Measurements from ENCODE around the gene CRLF3.
A peak's percentile ranks its signal among the peaks of the same experiment; 100 is the strongest.
"Not testable (repeated sequence)": the region's sequence is repeated elsewhere in the genome, so short reads cannot be mapped to it uniquely, and the experiment has no call there.

The CRLF3 gene

DNA sequence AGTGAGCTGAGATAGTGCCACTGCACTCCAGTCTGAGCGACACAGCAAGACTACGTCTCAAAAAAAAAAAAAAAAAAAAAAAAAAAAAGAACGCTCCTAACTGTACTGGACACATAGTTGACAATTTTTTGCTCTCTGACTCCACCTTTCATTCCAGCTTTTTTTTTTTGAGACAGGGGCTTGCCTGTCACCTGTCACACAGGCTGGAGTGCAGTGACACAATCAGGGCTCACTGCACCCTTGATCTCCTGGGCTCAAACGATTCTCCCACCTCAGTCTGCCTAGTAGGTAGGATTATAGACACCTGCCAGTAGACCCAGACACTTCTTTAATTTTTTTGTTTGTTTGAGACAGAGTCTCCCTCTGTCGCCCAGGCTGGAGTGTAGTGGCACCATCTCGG, 2.6 kb upstream of the CRLF3 start:
- no peak for DNase-seq
- Mint-ChIP-seq H3K9me3 (no peaks in the 10 kb centered on the region), H3K27me3 (peaks cover 5% of the 10 kb centered on the region), H3K27ac (no peak overlapping the region), H3K36me3 (peaks cover 7% of the 10 kb centered on the region), H3K4me1 (peaks cover 36% of the 10 kb centered on the region), H3K4me3 (no peak overlapping the region)
- CTCF ChIA-PET: interaction anchor here (0.8 to 11.0 kb wide), 7 partner anchors 18 to 486 kb away, joined by 3 to 211 read pairs (median 3); no protein-coding TSS in a partner anchor

DNA sequence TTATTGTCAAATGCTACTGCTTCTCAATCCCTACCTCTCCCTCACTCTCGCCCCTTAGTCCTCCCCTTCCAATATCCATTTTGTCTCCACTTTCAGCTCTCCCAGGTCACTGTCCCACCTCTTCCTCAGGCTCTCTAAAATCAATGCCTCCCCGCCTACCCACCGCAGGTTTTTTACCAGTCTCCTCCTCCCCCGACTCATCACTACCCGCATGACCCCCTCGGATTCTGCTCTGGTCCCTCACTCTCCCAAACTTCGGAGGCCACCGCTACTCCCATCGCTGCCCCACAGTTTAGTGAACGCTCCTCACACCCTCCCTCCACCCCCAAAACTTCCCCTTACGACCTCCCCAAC, 513 bp downstream of the CRLF3 start:
- no peaks in the 10 kb centered on the region for H3K27me3 Mint-ChIP-seq
- H3K27ac Mint-ChIP-seq: peak overlapping the region; percentile 93

GRCh38 chr17:30823421-30823820, 1.1 kb downstream of the CRLF3 start:
- CTCF ChIA-PET: interaction anchor here (0.6 to 11.0 kb wide), 5 partner anchors 8 to 34 kb away, joined by 3 to 211 read pairs (median 9); no protein-coding TSS in a partner anchor

More for the DNA sequence above, 513 bp downstream of the CRLF3 start:
- Mint-ChIP-seq H3K4me1 (peaks cover 52% of the 10 kb centered on the region), H3K4me3 (peak overlapping the region; percentile 96), H3K36me3 (peaks cover 16% of the 10 kb centered on the region), H3K9me3 (no peaks in the 10 kb centered on the region)
- CTCF ChIA-PET: interaction anchor here (1.1 to 11.0 kb wide), 6 partner anchors 8 to 719 kb away, joined by 3 to 211 read pairs (median 6); no protein-coding TSS in a partner anchor
- peak; percentile 58 for DNase-seq

DNA sequence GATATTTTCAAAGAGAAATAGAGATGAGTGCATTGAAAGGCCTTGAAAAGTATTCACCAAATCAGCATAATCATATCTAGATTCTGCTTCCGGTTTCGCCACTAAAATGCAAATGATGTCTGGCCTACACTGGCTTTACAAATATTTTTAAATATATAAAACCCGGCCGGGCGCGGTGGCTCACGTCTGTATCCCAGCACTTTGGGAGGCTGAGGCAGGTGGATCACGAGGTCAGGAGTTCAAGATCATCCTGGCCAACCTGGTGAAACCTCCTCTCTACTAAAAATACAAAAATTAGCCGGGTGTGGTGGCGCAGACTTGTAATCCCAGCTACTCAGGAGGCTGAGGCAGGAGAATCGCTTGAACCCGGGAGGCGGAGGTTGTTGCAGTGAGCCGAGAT, 1.6 kb downstream of the CRLF3 start:
- Mint-ChIP-seq H3K4me1 (peaks cover 63% of the 10 kb centered on the region), H3K27ac (peak overlapping the region; percentile 93), H3K36me3 (peaks cover 23% of the 10 kb centered on the region), H3K4me3 (peak overlapping the region; percentile 96)
- H3K27me3 Mint-ChIP-seq, H3K9me3 Mint-ChIP-seq: not testable (repeated sequence)
- CTCF ChIA-PET: interaction anchor here (1.1 to 11.0 kb wide), 4 partner anchors 9 to 33 kb away, joined by 3 to 211 read pairs (median 10); partner anchors contain the start of gene ATAD5
- DNase-seq: peak; percentile 44

More at GRCh38 chr17:30823421-30823820, 1.1 kb downstream of the CRLF3 start:
- Mint-ChIP-seq H3K36me3 (peaks cover 22% of the 10 kb centered on the region), H3K4me3 (peak overlapping the region; percentile 96), H3K4me1 (peaks cover 58% of the 10 kb centered on the region), H3K9me3 (peaks cover 2% of the 10 kb centered on the region), H3K27ac (peak overlapping the region; percentile 93), H3K27me3 (no peaks in the 10 kb centered on the region)
- no peak for DNase-seq

DNA sequence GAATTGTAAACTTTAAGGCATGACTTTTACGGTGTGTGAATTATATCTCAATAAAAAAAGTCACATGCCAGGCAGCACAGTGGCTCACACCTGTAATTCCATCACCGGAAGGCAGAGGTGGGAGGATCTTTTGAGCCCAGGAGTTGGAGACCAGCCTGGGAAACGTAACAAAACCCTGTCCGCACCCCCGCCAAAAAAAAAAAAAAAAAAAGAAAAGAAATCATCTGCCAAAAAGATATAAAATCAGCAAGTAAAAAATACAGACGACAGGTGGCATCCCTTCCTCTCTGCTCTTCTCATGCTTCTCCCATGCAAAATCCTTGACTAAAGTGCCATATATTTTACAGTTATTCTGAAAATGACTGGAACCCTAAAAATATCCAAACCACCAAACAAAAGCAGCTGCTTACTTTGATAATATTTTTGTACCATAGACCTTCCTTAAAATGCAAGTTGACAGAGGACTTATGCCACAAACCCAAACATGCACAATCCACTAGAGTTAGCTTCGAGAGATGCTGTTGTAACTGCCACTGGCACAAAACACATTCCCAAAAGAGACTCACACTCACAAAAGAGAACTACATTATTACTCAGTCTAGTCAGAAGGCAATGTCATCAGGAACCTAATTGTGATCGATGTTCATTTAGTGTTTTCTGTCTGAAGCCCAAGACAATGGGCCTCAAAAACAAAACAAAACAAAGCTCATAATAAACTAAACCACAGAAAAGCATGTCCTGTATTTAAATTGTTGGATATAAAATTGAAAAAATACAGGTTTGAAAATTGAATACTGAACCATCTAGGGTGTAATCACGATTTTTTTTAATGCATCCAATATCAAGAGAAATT, 2.4 kb downstream of the CRLF3 start:
- H3K27me3 Mint-ChIP-seq: no peaks in the 10 kb centered on the region
- H3K27ac Mint-ChIP-seq: peak overlapping the region; percentile 93
- peak overlapping the region; percentile 96 for H3K4me3 Mint-ChIP-seq
- H3K4me1 Mint-ChIP-seq: peaks cover 67% of the 10 kb centered on the region
- CTCF ChIA-PET: interaction anchor here (0.6 to 11.0 kb wide), 4 partner anchors 10 to 233 kb away, joined by 3 to 211 read pairs (median 6); partner anchors contain the start of gene ATAD5
- H3K9me3 Mint-ChIP-seq: peaks cover 2% of the 10 kb centered on the region
- H3K36me3 Mint-ChIP-seq: peaks cover 25% of the 10 kb centered on the region
- peak; percentile 41 for DNase-seq

DNA sequence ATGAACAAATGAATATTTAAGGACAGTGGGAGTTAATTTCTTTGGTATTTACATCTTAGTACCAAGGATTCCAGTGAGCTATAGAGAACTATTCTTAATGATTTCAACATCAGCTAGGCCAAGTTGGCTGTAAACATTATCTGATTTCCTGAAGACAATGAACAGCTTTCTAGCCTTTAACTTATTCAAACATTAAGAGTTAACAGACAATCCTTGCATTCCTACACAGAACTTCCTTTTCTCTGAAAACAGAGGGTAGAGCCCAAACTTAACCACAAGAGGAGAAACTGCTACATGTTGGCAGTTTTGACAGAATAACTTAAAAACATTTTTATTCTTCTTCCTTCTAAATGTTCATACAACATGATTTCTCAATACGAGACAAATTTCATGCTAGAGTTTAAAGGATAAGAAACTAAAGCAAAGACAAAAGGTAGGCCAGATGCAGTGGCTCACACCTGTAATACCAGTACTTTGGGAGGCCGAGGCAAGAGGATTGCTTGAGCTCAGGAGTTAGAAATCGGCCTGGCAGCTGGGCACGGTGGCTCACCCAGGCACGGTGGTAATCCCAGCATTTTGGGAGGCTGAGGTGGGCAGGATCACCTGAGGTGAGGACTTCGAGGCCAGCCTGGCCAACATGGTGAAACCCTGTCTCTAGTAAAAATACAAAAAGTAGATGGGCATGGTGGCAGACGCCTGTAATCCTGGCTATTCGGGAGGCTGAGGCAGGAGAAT, 4.4 kb downstream of the CRLF3 start:
- peaks cover 63% of the 10 kb centered on the region for H3K4me1 Mint-ChIP-seq
- CTCF ChIA-PET: interaction anchor here (11.0 kb wide), 1 partner anchor 11 kb away, joined by 211 read pairs; no protein-coding TSS in a partner anchor
- H3K4me3 Mint-ChIP-seq: peak overlapping the region; percentile 96
- H3K27me3 Mint-ChIP-seq: no peaks in the 10 kb centered on the region
- peak overlapping the region; percentile 93 for H3K27ac Mint-ChIP-seq
- H3K9me3 Mint-ChIP-seq: peaks cover 2% of the 10 kb centered on the region
- peaks cover 32% of the 10 kb centered on the region for H3K36me3 Mint-ChIP-seq
- DNase-seq: no peak

DNA sequence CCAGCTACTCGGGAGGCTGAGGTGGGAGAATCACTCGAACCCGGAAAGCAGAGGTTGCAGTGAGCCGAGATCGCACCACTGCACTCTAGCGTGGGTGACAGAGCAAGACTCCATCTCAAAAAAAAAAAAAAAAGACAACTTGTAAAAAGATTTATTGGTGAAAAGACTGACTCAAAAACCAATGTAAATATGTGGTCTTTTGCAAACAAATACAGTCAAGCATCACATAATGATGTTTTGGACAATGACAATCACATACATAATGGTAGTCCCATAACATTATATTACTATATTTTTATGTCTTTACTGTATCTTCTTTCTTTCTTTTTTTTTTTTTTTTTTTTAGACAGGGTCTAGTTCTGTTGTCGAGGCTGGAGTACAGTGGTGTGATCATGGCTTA, 8.3 kb downstream of the CRLF3 start:
- no peak overlapping the region for H3K4me3 Mint-ChIP-seq
- peaks cover 38% of the 10 kb centered on the region for H3K36me3 Mint-ChIP-seq
- CTCF ChIA-PET: interaction anchor here (0.8 kb wide), 1 partner anchor 8 kb away, joined by 3 read pairs; the partner anchor contains the start of gene CRLF3
- no peak for DNase-seq
- peaks cover 63% of the 10 kb centered on the region for H3K4me1 Mint-ChIP-seq
- H3K9me3 Mint-ChIP-seq: peaks cover 2% of the 10 kb centered on the region
- H3K27me3 Mint-ChIP-seq: no peaks in the 10 kb centered on the region
- no peak overlapping the region for H3K27ac Mint-ChIP-seq

DNA sequence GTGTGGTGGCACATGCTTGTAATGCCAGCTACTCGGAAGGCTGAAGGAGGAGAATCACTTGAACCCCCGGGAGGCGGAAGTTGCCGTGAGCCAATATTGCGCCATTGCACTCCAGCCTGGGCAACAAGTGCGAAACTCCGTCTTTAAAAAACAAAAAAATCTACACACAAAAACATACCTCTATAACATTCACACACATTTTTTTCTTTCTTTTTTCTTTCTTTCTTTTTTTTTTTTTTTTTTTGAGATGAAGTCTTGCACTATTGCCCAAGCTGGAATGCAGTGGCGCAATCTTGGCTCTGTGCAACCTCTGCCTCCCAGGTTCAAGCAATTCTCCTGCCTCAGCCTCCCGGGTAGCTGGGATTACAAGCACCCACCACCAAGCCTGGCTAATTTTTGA, 9.6 kb downstream of the CRLF3 start:
- CTCF ChIA-PET: interaction anchor here (12.3 kb wide), 1 partner anchor 8 kb away, joined by 211 read pairs; the partner anchor contains the start of gene CRLF3
- not testable (repeated sequence) for H3K27me3 Mint-ChIP-seq, H3K4me3 Mint-ChIP-seq, H3K27ac Mint-ChIP-seq, H3K9me3 Mint-ChIP-seq, DNase-seq
- peaks cover 63% of the 10 kb centered on the region for H3K4me1 Mint-ChIP-seq
- H3K36me3 Mint-ChIP-seq: peaks cover 40% of the 10 kb centered on the region

- H3K36me3 Mint-ChIP-seq: peaks cover 44% of the 10 kb centered on the region
- not testable (repeated sequence) for H3K4me3 Mint-ChIP-seq, H3K27ac Mint-ChIP-seq, H3K27me3 Mint-ChIP-seq, H3K9me3 Mint-ChIP-seq, DNase-seq
- peaks cover 63% of the 10 kb centered on the region for H3K4me1 Mint-ChIP-seq
- CTCF ChIA-PET: interaction anchor here (12.3 kb wide), 1 partner anchor 8 kb away, joined by 211 read pairs; the partner anchor contains the start of gene CRLF3
Measured at GRCh38 chr17:30814236-30814635, 10.3 kb downstream of the CRLF3 start.

GRCh38 chr17:30812218-30813177, 12.0 kb downstream of the CRLF3 start:
- H3K9me3 Mint-ChIP-seq: no peaks in the 10 kb centered on the region
- H3K4me1 Mint-ChIP-seq: peaks cover 61% of the 10 kb centered on the region
- no peak overlapping the region for H3K4me3 Mint-ChIP-seq
- no peak for DNase-seq
- H3K36me3 Mint-ChIP-seq: peaks cover 41% of the 10 kb centered on the region
- H3K27me3 Mint-ChIP-seq: no peaks in the 10 kb centered on the region
- CTCF ChIA-PET: interaction anchor here (12.3 kb wide), 1 partner anchor 10 kb away, joined by 211 read pairs; the partner anchor contains the start of gene CRLF3
- peak overlapping the region; percentile 87 for H3K27ac Mint-ChIP-seq

GRCh38 chr17:30809867-30810266, 14.6 kb downstream of the CRLF3 start:
- H3K36me3 Mint-ChIP-seq: peaks cover 39% of the 10 kb centered on the region

GRCh38 chr17:30808785-30809286, 15.7 kb downstream of the CRLF3 start:
- H3K27ac Mint-ChIP-seq: peak overlapping the region; percentile 100
- peak overlapping the region; percentile 86 for H3K4me3 Mint-ChIP-seq
- peak; percentile 62 for DNase-seq
- no peaks in the 10 kb centered on the region for H3K27me3 Mint-ChIP-seq
- CTCF ChIA-PET: interaction anchor here (0.8 to 12.3 kb wide), 2 partner anchors 14 to 573 kb away, joined by 4 to 211 read pairs; partner anchors contain the start of gene CRLF3
- H3K36me3 Mint-ChIP-seq: peaks cover 43% of the 10 kb centered on the region
- H3K9me3 Mint-ChIP-seq: no peaks in the 10 kb centered on the region
- peaks cover 73% of the 10 kb centered on the region for H3K4me1 Mint-ChIP-seq

More at GRCh38 chr17:30809867-30810266, 14.6 kb downstream of the CRLF3 start:
- Mint-ChIP-seq H3K27me3 (no peaks in the 10 kb centered on the region), H3K27ac (peak overlapping the region; percentile 100), H3K9me3 (no peaks in the 10 kb centered on the region), H3K4me1 (peaks cover 69% of the 10 kb centered on the region), H3K4me3 (peak overlapping the region; percentile 86)
- no peak for DNase-seq
- CTCF ChIA-PET: interaction anchor here (1.6 to 12.3 kb wide), 2 partner anchors 13 to 29 kb away, joined by 3 to 211 read pairs; partner anchors contain the start of gene CRLF3

DNA sequence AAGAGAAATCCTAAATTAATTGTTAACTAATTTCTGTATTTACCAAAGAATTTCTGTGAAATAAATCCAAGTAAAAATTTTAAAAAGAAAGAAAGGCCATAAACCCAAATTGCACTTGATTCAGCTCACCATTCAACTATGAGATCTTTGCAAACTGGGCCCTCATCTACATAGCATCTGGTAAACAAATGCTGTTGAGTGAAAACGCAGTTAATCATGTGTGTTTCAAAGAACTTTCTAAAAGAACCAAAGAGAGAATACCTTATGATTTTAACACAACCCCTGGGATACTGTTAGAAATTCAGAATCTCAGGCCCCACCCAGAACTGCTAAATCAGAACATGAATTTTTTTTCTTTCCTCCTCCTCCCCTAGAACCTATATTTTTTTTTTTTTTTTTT, 16.6 kb downstream of the CRLF3 start:
- H3K36me3 Mint-ChIP-seq: peaks cover 46% of the 10 kb centered on the region
- CTCF ChIA-PET: interaction anchor here (12.3 kb wide), 1 partner anchor 15 kb away, joined by 211 read pairs; the partner anchor contains the start of gene CRLF3
- H3K27ac Mint-ChIP-seq: peak overlapping the region; percentile 100

More for the DNA sequence above, 16.6 kb downstream of the CRLF3 start:
- Mint-ChIP-seq H3K4me3 (peak overlapping the region; percentile 86), H3K27me3 (no peaks in the 10 kb centered on the region), H3K4me1 (peaks cover 64% of the 10 kb centered on the region), H3K9me3 (no peaks in the 10 kb centered on the region)
- DNase-seq: no peak

All from activated naive CD4-positive, alpha-beta T cell treated with anti-CD3 and anti-CD28 coated beads, Interleukin-2, amount 10 ng/mL, durations not matched to agents 7 days and 5 days (primary cell).